GM19372 (cell line): Measurements from ENCODE around the gene CAPN9.
"Not testable (repeated sequence)": the region's sequence is repeated elsewhere in the genome, so short reads cannot be mapped to it uniquely, and the experiment has no call there.

ENCODE experiments used
- ATAC-seq: cut with Tn5 transposase; IDR thresholded peaks from one replicate; pipeline ENCODE4 v1.9.1; 2021; ENCODE audit warnings: mild to moderate bottlenecking, low read depth, moderate library complexity; ENCODE audit not compliant: unreplicated experiment

CAPN9 gene, protein sequence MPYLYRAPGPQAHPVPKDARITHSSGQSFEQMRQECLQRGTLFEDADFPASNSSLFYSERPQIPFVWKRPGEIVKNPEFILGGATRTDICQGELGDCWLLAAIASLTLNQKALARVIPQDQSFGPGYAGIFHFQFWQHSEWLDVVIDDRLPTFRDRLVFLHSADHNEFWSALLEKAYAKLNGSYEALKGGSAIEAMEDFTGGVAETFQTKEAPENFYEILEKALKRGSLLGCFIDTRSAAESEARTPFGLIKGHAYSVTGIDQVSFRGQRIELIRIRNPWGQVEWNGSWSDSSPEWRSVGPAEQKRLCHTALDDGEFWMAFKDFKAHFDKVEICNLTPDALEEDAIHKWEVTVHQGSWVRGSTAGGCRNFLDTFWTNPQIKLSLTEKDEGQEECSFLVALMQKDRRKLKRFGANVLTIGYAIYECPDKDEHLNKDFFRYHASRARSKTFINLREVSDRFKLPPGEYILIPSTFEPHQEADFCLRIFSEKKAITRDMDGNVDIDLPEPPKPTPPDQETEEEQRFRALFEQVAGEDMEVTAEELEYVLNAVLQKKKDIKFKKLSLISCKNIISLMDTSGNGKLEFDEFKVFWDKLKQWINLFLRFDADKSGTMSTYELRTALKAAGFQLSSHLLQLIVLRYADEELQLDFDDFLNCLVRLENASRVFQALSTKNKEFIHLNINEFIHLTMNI

DNA sequence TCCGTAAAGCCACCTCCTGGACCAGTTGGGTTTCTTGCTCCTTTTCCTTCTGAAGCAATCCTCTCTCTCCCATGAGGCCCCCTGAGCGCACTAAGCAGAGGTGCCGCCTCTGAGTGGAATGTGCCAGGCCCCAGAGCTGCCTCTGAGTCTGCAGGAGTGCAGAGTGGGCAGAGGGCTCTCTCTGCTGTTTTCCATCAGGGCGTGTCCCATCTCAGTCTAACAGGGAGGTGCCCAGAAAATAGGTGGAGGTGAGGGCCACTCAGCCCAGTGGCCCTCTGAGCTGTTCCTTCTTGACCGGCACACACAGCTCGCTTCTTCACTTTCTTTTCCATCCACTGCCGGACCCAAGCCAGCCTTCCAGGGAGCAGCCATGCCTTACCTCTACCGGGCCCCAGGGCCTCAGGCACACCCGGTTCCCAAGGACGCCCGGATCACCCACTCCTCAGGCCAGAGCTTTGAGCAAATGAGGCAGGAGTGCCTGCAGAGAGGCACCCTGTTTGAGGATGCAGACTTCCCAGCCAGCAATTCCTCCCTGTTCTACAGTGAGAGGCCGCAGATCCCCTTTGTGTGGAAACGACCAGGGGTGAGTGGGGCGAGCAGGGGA is at the start of gene CAPN9:
Gene CAPN9, plus strand, starts transcription at position 262 of the 604 bp plus-strand sequence. Its CDS starts 109 bp downstream, at position 371.
- no peak for ATAC-seq

DNA sequence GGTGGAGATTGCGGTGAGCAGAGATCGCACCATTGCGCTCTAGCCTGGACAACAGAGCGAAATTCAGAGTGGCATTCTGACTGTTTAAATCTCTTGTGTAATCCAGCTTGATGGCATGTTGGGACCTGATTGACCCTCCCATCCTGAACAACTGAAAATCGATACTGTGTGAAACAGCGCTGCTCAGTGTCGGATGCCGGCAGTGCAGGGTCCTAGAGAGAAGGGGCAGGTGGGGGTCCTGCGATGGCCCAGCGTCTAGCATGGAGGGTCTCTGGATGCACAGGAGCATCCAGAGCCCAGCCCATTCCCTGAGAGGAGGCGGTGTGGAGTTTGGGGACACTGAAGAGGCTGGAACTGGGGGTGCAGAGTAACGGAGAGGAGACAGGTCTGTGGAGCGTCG is 49.1 kb upstream of the CAPN9 start:
- ATAC-seq = no peak

DNA sequence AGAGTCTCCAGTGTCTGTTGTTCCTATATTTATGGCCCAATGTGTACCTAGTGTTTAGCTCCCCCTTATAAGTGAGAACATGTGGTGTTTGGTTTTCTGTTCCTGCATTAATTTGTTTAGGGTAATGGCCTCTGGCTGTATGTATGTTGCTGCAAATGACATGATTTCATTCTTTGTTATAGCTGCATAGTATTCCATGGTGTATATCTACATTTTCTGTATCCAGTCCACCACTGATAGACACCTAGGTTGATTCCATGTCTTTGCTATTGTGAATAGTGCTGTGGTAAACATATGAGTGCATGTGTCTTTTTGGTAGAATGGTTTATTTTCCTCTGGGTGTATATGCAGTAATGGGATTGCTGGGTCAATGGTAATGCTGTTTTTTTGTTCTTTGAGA is 48.2 kb upstream of the CAPN9 start:
- ATAC-seq = not testable (repeated sequence)

DNA sequence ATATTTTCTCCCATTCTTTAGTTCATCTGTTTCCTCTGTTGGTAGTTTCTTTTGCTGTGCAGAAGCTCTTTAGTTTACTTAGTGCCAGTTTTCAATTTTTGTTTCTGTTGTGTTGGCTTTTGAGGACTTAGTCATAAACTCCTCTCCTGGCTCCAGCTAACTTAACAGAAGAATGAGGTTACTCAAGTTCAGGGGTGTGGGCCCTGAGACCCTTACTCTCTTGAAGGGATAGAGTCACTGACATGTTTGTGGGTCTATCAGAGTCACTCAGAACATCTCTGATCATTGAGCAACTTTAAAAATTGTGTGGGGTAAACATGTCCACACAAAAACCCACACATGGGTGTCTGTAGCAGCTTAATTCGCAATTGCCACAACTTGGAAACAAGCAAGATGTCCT is 47.5 kb upstream of the CAPN9 start:
- ATAC-seq = no peak

DNA sequence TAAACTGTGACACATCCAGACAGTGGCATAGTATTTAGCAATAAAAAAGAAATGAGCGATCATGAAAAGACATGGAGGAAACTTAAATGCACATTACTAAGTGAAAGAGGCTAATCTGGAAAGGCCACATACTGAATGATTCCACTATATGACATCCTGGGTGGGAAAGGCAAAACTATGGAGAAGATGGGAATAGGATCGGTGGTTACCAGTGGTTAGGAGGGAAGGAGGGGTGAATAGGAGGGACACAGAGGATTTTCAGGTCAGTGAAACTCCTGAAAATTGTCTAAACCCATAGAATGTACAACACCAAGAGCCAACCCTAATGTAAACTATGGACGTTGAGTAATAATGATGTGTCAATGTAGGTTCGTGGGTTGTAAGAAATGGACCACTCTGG is 47.1 kb upstream of the CAPN9 start:
- no peak for ATAC-seq

DNA sequence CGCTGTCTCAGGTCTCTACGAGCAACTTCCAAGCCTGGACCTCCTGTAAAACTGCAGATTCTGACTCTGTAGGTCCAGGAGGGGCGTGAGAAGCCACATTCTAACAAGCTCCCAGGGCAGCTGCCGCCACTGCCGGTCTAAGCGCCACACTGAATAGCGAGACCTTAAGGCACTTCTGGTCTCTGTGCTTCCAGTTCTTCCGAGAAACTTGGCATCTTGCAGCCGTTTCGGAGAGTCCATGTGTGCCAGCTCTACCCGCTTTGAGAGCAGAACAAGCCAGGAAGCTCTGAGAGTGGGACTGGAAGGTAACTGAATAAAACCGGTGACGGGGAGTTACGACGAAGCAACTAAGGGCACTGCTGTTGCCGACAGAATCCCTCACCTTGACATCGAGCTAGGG is 45.8 kb upstream of the CAPN9 start:
- ATAC-seq = no peak

DNA sequence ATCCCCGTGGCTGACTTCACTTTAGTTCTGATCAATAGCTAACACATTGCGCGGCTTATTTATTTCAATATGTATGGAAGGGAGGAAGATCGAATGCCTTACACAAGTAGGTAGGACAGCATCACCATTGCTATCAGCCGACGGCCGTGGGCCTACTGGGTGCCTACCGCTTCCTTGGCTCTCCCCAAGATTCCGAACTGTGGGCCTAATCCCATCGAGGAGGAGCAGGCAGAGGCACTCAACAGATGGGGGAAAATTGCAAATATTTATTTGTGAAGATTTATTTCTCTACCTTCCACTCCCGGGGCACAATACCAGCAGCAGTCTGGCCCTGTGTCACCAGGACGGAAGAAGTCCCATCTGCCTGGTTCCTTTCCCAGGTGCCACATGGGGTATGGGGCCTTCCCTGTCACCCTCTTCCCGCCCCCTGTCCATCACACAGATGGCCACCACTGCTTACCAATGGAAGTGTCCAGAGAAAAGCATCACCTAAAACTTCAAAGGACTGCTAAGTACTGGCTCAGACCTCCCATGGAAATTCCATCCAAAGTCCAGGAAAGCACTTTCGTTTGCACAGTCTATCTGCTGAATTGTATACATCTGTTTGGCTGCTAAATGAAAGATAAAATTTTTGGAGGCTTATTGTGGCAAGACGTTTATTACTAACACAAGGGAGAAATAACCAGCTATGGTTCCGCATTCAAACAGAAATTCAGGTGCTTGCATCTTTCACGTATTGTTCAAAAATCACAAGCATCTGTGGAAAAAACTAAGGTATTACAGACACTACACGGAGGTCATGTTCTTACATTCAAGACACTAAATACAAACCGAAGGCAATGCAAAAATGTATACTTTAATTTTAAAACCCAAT is 45.1 kb upstream of the CAPN9 start:
- ATAC-seq = no peak

DNA sequence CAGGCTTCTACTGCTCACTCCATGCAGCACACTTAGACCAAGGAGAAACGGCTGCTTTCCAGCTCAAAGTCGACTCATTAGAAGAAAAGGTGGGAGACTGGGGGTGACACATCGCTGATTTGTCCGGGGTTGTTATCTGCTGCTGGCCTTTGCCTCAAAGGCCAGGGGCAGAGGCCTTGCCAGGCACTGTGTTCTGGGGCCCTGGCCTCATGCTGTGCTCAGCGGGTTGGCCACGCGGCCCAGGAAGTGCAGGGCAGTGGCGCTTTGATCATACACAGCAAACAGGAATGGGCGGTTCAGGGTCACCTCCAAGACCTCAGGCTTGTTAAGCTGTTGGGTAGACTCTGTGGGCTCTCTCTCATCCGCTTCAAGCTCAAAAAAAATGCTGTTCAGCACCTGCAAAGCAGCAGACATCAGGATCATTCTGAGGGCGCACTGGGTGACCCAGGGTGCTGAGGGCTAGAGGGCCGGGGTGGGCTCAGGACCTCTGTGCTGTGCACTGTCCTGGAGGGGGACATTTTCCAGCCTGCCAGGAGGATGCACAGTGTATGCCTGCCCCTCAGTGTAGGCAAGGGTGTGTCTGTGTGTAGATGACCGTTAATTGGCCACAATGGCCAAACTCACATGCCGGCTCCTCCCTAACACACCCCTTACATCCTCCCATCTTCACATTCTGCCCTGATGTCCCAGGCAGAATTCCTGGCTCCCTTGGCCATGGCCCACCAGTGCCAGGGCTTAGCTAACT is 44.1 kb upstream of the CAPN9 start:
- ATAC-seq = no peak

DNA sequence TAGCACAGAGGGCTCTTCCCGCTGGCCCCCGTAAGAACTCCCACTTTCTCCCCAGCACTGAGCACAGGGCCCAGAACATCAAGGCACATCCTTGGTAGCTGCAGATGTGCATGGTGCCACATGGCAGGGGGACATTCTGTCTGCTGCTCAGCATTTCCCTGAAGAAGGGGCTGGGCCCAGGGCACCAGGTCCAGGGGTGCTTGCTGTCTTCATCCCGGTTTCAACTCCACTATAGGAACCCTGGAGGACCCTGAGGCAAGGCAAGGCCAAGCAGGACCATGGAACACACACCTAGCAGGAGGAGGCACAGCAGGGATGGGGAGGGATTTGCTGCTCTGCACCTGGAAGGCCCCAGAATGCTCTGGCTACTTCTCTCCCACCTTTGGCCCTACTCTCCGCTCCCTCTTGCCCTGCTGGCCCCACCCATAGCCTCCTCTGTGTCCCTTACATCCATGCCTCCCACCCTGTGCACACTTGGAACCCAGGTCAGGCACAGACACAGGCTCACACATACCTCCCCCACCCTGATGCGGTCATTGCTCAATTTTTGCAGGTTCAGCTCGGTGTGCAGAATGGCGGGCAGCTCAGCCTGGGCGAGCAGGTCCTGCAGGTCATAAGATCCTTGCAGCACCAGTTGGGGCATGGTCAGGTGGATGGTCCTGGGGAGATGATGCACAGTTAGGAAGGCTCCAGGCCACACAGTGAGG is 43.4 kb upstream of the CAPN9 start:
- no peak for ATAC-seq

DNA sequence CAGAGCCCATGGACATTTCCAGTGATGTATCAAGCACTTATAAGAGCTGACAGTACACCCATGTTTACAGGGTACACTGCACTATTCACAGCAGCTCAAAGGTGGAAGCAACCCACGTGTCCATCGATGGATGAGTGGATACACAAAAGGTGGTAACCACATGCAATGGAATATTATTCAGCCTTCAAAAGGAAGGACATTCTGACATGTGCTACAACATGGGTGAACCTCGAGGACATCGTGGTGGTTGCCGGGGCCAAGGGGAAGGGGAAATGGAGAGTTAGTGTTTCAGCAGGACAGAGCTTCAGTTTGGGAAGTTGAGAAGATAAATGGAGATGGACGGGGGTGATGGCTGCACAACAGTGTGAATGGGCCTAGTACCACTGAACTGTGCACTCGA is 42.4 kb upstream of the CAPN9 start:
- no peak for ATAC-seq

DNA sequence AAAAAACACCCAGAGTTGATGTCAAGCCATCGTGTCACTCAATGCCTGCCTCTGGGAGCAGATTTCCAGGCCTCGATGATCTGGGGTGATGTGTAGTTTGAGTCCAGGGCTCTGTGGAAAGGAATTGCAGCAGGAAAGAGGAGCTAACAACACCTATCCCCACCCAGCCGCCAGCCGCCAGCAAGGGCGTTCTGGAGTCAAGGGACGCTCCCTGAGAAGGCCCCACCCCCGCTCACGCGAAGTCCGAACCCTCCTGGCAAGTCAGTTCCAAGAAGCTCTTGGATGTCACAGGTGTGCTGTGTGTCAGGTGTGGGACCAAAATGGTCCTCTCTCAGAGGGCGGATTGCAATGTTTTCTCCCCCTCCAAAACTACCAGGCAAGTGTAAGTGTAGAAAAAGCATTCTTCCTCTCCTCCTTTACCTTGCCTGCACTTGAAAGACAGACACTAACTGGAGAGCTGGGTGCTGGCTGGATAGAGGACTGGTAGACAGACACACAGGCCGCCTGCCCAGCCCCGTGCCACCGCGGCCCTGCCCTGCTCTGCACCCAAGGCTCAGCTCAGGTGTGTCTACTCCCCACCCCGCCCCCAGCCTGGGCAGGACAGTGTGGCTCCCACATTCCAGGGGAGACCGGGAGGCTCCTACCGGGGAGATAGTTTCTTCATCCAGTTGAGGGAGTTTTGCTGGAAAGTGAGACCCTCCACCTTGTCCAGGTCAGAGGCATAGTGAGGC is 41.7 kb upstream of the CAPN9 start:
- ATAC-seq = no peak

DNA sequence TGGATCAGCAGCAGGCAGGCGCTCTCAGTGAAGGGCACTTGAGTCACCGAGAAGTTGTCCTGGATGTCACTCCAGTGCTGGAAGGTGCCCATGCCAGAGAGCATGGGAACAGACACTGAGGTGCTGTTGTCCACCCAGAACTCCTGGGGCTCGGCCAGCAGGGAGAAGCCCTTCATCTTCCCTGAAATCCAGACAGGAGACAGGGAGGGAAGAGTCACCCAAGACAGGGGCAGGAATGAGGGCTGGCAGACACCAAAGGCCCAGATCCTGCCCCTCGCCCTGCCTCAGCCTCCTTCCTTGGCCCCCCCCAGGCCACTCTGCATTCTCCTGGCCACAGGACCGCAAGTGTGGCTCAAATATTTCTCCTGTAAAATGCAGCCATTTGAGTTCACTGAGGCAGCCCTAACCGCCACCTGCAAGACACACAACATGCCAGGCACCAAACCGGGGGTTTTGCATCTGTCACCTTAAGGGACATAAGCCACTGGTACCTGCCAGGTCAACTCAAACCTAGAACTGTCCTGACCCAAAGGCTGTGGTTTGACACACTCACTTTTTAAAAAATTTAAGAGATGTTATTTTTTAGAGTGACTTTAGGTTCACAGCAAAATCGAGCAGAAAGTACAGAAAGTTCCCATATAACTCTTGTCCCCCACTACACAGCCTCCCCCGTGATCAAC is 41.0 kb upstream of the CAPN9 start:
- no peak for ATAC-seq

DNA sequence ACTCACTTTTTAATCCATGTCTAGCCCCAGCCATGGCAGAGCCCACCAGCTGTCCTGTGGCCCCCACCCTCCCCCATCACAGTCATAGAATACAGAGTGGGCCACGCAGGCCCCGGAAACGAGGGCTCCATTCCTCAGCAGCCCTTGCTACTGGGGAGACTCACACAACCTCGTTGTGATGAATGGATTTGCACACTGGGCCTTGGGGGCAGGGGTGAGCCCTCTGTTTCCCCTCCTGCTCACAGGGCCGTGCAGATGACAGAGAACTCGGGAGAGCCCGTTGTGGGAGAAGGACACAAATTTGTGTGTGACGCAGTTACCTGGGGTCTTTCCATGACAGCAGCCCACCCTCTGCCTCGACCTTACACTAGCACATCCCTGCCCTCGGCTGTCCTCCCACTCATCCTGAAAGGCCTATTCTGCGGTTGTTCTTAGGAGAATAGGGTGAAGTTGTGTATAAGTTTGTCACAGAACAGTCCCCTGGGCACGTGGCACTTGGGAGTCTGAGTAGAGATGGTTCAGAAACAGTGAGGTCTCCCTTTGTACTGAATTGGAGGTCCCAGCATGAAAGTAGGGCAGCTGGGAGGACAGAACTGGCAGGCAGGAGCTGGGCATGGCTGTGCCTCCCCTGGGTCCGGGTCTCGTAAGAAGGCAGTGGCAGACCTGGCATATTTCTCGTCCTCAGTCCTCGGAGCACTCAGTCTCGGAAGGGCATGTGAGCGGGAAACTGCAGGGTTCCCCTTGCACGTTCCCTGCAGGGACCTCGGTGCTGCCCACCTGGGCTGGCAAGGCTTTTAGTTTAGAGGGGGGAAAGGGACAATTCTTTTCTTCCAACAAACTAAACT is 40.1 kb upstream of the CAPN9 start:
- no peak for ATAC-seq

DNA sequence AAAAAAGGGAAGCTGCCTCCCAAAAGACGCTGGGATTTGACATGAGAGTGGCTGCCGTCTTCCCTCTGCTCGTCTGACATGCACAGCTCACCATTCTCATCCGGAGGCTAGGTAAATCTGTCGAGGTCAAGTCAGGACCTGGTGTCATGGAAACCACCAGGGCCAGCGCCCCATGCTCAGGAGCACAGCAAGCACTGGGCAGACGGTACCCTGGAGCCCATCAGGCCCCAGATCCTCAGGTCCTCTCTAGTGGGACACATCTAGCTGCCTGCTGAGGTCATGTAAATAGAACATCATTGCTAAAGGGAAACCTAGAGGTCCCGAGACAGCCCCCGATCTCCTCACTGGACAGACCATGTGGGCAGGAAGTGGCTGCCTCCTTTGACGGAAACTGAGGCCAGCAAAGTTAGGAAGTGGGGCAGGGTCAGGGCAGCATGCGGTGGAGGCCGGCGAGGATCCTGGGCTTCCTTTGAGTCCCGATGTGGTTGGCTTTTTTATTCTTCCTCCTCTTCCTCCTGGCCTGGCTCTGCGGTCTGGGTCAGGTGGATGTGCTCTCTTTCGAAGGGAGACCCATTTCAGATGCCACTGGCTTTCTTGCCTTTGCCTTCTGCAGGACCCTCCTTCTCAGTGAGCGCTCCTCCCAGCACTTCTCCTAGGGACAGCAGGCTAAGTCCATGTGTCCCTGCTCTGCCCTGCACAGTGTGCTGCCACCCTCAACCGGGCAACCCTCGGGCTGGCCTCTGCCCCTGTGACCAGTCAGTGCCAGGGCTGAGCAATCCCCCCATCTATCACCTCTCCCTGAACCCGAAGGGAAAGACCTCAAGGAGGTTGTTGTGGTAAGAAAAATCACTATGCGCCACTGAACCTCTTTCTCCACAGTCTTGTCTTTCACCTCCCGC is 39.2 kb upstream of the CAPN9 start:
- no peak for ATAC-seq

DNA sequence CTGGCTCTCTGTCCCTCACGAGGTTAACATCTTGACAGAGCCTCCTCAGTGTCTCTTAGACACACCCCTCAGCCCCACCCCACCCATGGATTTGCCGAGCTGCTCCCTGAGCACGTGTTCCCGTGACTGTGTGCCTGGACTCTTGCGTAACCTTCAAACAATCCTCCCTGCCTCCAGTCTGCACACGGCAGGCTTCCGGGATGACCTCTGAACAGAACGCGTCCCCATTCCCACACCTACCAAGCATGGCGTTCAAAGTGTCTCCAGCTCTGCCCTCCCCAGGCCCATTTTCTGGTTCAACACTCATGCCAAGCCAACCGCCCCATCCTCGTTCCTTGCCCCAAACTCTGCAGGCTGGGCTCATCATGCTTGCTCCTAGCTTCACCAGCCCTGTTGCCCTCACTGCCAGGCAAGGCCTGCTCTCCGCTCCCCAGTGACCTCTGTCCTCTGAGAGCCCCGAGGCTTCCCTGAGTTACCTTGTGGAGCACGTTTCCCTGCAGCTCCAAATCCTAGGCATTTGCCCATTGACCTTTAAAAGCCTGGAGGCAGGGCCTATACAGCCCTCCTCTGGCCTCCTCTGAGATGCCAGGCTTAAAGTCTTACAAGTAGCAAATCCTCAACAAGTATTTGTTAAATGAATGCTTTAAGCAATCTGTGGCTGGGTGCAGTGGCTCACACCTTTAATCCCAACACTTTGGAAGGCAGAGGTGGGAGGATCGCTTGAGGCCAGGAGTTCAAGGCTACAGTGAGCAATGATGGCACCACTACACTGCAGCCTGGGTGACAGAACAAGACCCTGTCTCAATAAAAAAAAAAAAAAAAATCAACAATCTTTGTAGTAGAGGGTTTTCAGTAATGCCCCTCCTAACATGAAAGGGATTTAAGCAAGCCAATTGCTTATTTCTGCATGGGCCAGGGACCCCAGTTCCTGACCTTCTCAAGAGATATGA is 38.3 kb upstream of the CAPN9 start:
- no peak for ATAC-seq
